Common myeloid progenitor, CD34-positive (primary cell): ENCODE measurements around the gene TUBGCP5.
"Not testable (repeated sequence)": the region's sequence is repeated elsewhere in the genome, so short reads cannot be mapped to it uniquely, and the experiment has no call there.

Experiments used
- CTCF ChIA-PET: fragments of 350-600 bp; sonication (Branson Sonifier 250); formaldehyde crosslinking; loops from one replicate; lab custom pipeline; 2021; ENCODE audit warnings: antibody characterized with exemption; lab: Charles Lee
- POLR2A ChIA-PET: fragments of 350-600 bp; sonication (Branson Sonifier 250); formaldehyde crosslinking; loops from one replicate; lab custom pipeline; 2021; ENCODE audit warnings: antibody characterized with exemption; lab: Charles Lee
- DNase-seq, 3 donors: peaks; one replicate each; pipeline versions ENCODE4 v3.0.0 to v3.0.0-alpha.2; 2013
- H3K27ac ChIP-seq, 2 experiments: 1 replicate in 1 of 2; 2 replicates in 1 of 2; pipeline ENCODE4 v1.7.0; 2013; ENCODE audit warnings: inconsistent platforms in 2 of 2, low read length in 2 of 2, mild to moderate bottlenecking in 2 of 2, low read depth in 1 of 2, moderate library complexity in 1 of 2; ENCODE audit not compliant: severe bottlenecking in 2 of 2, insufficient read depth in 1 of 2, poor library complexity in 1 of 2
- H3K27me3 ChIP-seq, 5 experiments: replicated peaks in 2 of 5; 1 replicate in 3 of 5; 2 replicates in 2 of 5; pipeline versions ENCODE4 v1.6.1 to v1.7.0; 2013; ENCODE audit warnings: low read length in 4 of 5, mild to moderate bottlenecking in 2 of 5, moderate library complexity in 2 of 5, inconsistent platforms in 1 of 5; ENCODE audit not compliant: insufficient read depth in 5 of 5, control insufficient read depth in 4 of 5
- H3K36me3 ChIP-seq, 4 experiments: 1 replicate in 2 of 4; 2 replicates in 2 of 4; pipeline versions ENCODE4 v1.6.1 to v1.7.0; 2013; ENCODE audit warnings: low read length in 3 of 4, control low read depth in 1 of 4, mild to moderate bottlenecking in 1 of 4; ENCODE audit not compliant: control insufficient read depth in 4 of 4, insufficient read depth in 4 of 4
- H3K4me1 ChIP-seq, 4 experiments: 1 replicate in 3 of 4; 2 replicates in 1 of 4; pipeline versions ENCODE4 v1.6.1 to v1.7.1; 2013; ENCODE audit warnings: low read length in 3 of 4, mild to moderate bottlenecking in 3 of 4, control low read depth in 1 of 4, inconsistent platforms in 1 of 4, moderate library complexity in 1 of 4; ENCODE audit not compliant: control insufficient read depth in 4 of 4, insufficient read depth in 4 of 4; ENCODE audit errors: control extremely low read depth in 1 of 4
- H3K4me3 ChIP-seq, 7 experiments: 1 replicate in 4 of 7; 2 replicates in 3 of 7; pipeline versions ENCODE4 v1.5.1 to v1.7.0; 2013; ENCODE audit warnings: mild to moderate bottlenecking in 7 of 7, low read length in 6 of 7, moderate library complexity in 6 of 7, inconsistent platforms in 2 of 7, low read depth in 2 of 7, control low read depth in 1 of 7; ENCODE audit not compliant: insufficient read depth in 4 of 7, control insufficient read depth in 1 of 7; ENCODE audit errors: extremely low read depth in 1 of 7
- H3K9me3 ChIP-seq, 5 experiments: 1 replicate in 4 of 5; 2 replicates in 1 of 5; pipeline versions ENCODE4 v1.6.1 to v1.7.1; 2013; ENCODE audit warnings: low read length in 4 of 5, mild to moderate bottlenecking in 2 of 5, inconsistent platforms in 1 of 5, low read depth in 1 of 5, moderate library complexity in 1 of 5; ENCODE audit not compliant: control insufficient read depth in 4 of 5, insufficient read depth in 2 of 5; ENCODE audit errors: control extremely low read depth in 1 of 5
- WGBS: methylation state at CpG from one replicate; pipeline ENCODE4 v1.1.5; 2013; ENCODE audit not compliant: insufficient coverage; 5-methylcytosine and 5-hydroxymethylcytosine counted together

Gene TUBGCP5

DNA sequence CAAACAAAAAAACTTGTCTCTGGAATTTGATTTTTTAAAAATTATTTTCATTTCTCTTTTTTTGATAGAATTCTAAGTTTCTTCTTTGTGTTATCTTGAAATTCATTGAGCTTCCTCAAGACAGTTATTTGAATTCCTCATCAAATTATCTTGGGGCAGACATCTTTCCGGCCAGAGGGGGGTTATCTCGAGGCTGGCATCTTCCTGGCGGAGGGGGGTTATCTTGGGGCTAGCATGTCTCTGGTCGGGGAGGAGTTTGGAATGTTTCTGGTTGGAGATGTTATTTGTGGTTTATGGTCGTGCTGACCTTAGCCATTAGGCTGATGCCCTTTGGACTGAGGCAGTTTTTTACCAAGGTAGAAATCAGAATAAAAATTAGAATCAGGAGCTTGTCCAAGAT is 15.9 kb upstream of the TUBGCP5 start:
- Histone ChIP-seq H3K36me3 (no peaks in the 10 kb centered on the region), H3K4me3 (no peak overlapping the region), H3K27me3 (no peaks in the 10 kb centered on the region), H3K9me3 (no peaks in the 10 kb centered on the region), H3K4me1 (no peaks in the 10 kb centered on the region), H3K27ac (no peak overlapping the region)
- DNase-seq = no peak
- 67% methylated on average over 2 of the region's 5 CpGs for WGBS
- ChIA-PET POLR2A (no interaction called here), CTCF (interaction anchor here (2.5 kb wide), 1 partner anchor 19 kb away, joined by 7 read pairs; no protein-coding TSS in a partner anchor)

DNA sequence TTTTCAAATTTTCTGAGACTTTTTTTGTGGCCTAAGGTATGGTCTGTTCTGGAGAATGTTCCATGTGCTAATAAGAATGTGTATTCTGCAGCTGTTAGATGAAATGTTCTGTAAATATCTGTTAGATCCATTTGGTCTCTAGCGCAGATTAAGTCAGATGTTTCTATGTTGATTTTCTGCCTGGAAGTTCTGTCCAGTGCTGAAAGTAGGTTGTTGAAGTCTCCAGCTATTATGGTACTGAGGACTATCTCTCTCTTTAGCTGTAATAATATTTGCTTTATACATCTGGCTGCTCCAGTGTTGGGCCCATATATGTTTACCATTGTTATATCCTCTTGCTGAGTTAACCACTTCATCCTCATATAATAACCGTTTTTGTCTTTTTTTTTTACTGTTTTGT is 13.2 kb upstream of the TUBGCP5 start:
- no peak overlapping the region for H3K4me3 ChIP-seq
- no peak overlapping the region for H3K27ac ChIP-seq
- H3K9me3 ChIP-seq = no peaks in the 10 kb centered on the region
- H3K36me3 ChIP-seq = no peaks in the 10 kb centered on the region
- DNase-seq = no peak
- no peaks in the 10 kb centered on the region for H3K4me1 ChIP-seq
- ChIA-PET POLR2A (no interaction called here), CTCF (no interaction called here)
- no peaks in the 10 kb centered on the region for H3K27me3 ChIP-seq
- 100% methylated on average over 1 of the region's 2 CpGs for WGBS

DNA sequence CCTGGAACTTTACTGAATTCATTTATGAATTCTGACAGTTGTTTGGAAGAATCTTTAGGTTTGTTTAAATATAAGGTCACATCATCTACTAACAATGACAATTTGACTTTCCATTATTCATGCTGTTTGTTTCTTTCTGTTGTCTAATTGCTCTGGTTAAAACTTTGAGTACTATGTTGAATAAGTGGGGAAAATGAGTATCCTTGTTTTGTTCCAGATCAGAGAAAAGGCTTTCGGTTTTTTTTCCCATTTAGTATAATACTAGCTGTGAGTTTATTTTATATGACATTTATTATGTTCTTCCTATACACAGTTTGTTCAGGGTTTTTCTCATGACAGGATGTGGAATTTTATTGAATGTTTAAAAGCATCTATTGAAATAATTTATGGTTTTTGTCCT is 11.3 kb upstream of the TUBGCP5 start:
- no peaks in the 10 kb centered on the region for H3K27me3 ChIP-seq
- ChIA-PET CTCF (no interaction called here), POLR2A (no interaction called here)
- H3K4me3 ChIP-seq = no peak overlapping the region
- DNase-seq = no peak
- no peak overlapping the region for H3K27ac ChIP-seq
- H3K4me1 ChIP-seq = no peaks in the 10 kb centered on the region
- H3K36me3 ChIP-seq = no peaks in the 10 kb centered on the region
- WGBS = no CpG with 5 or more reads among the region's 1 CpG
- H3K9me3 ChIP-seq = no peaks in the 10 kb centered on the region

DNA sequence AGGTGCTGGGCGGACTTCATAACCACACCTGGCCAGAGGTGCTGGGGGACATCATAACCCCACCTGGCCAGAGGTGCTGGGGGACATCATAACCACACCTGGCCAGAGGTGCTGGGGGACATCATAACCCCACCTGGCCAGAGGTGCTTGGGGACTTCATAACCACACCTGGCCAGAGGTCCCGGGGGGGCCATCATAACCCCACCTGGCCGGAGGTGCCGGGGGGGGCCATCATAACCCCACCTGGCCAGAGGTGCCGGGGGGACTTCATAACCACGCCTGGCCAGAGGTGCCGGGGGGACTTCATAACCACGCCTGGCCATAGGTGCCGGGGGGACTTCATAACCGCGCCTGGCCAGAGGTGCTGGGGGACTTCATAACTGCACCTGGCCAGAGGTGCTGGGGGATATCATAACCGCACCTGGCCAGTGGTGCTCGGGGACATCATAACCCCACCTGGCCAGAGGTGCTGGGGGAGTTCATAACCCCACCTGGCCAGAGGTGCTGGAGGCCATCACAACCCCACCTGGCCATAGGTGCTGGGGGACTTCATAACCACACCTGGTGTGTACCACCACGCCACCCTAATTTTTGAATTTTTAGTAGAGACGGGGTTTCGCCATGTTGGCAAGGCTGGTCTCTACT is 10.7 kb upstream of the TUBGCP5 start:
- WGBS = 96% methylated on average over 13 of the region's 16 CpGs
- no peaks in the 10 kb centered on the region for H3K4me1 ChIP-seq
- DNase-seq = no peak
- H3K27ac ChIP-seq = no peak overlapping the region
- CTCF ChIA-PET = no interaction called here
- no peaks in the 10 kb centered on the region for H3K27me3 ChIP-seq
- H3K4me3 ChIP-seq = no peak overlapping the region
- POLR2A ChIA-PET = no interaction called here
- no peaks in the 10 kb centered on the region for H3K36me3 ChIP-seq
- no peaks in the 10 kb centered on the region for H3K9me3 ChIP-seq

DNA sequence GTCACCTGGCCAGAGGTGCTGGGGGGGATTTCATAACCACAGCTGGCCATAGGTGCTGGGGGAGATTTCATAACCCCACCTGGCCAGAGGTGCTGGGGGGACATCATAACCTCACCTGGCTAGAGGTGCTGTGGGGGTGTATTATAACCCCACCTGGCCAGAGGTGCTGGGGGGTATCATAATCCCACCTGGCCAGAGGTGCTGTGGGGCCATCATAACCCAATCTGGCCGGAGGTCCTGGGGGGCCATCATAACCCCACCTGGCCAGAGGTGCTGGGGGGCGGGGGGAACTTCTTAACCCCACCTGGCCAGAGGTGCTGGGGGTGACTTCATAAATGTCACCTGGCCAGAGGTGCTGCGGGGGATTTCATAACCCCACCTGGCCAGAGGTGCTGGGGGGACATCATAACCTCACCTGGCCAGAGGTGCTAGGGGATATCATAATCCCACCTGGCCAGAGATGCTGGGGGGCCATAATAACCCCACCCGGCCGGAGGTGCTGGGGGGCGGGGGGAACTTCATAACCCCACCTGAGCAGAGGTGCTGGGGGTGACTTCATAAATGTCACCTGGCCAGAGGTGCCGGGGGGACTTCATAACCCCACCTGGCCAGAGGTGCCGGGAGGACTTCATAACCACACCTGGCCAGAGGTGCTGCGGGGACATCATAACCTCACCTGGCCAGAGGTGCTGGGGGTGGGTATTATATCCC is 9.4 kb upstream of the TUBGCP5 start:
- H3K27ac ChIP-seq, H3K4me3 ChIP-seq, CTCF ChIA-PET, POLR2A ChIA-PET, H3K9me3 ChIP-seq, H3K36me3 ChIP-seq, DNase-seq, H3K4me1 ChIP-seq, H3K27me3 ChIP-seq: not testable (repeated sequence)
- WGBS = 98% methylated on average over 8 of the region's 9 CpGs

DNA sequence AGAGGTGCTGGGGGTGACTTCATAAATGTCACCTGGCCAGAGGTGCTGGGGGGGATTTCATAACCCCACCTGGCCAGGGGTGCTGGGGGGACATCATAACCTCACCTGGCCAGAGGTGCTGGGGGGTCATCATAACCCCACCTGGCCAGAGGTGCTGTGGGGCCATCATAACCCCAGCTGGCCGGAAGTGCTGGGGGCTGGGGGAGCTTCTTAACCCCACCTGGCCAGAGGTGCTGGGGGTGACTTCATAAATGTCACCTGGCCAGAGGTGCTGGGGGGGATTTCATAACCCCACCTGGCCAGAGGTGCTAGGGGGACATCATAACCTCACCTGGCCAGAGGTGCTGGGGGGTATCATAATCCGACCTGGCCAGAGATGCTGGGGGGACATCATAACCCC is 4.6 kb upstream of the TUBGCP5 start:
- H3K9me3 ChIP-seq, DNase-seq, H3K4me1 ChIP-seq, H3K36me3 ChIP-seq, H3K27me3 ChIP-seq, POLR2A ChIA-PET, H3K4me3 ChIP-seq, H3K27ac ChIP-seq, CTCF ChIA-PET: not testable (repeated sequence)
- 100% methylated on average over 1 of the region's 2 CpGs for WGBS

DNA sequence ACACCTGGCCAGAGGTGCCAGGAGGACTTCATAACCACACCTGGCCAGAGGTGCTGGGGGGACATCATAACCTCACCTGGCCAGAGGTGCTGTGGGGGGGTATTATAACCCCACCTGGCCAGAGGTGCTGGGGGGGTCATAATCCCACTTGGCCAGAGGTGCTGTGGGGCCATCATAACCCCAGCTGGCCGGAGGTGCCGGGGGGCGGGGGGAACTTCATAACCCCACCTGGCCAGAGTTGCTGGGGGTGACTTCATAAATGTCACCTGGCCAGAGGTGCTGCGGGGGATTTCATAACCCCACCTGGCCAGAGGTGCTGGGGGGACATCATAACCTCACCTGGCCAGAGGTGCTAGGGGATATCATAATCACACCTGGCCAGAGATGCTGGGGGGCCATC is 4.2 kb upstream of the TUBGCP5 start:
- H3K27ac ChIP-seq, CTCF ChIA-PET, POLR2A ChIA-PET, H3K4me1 ChIP-seq, H3K4me3 ChIP-seq, H3K36me3 ChIP-seq, H3K9me3 ChIP-seq, DNase-seq, H3K27me3 ChIP-seq: not testable (repeated sequence)
- WGBS = 90% methylated on average over 2 of the region's 4 CpGs
